Endothelial cell of umbilical vein (primary cell): ENCODE results near the gene GLYATL1B. TPM values are rescaled to one million over a fixed set of nuclear protein-coding genes. Genes with fewer than 3 reads are reported as not detected.

Source experiments
- BruUV-seq: library from RNA; stranded (reverse); fragments of 400-500 nt; replicated peaks from 2 replicates; lab custom pipeline; 2021; lab: Mats Ljungman, UMichigan
- CTCF ChIA-PET: fragments of 300-600, 350-600 bp; sonication (Branson Sonifier 250); formaldehyde crosslinking; loops from one replicate; lab custom pipeline; 2021; ENCODE audit warnings: antibody characterized with exemption, inconsistent platforms; lab: Charles Lee
- POLR2A ChIA-PET: fragments of 300-600, 350-600 bp; sonication (Branson Sonifier 250); formaldehyde crosslinking; loops from one replicate; lab custom pipeline; 2021; ENCODE audit warnings: antibody characterized with exemption, inconsistent platforms; lab: Charles Lee
- DNase-seq: peaks from one replicate; pipeline ENCODE4 v3.0.0-alpha.2; 2011; ENCODE audit warnings: low read depth, low spot score
- FAIRE-seq: peaks from 2 replicates; lab custom pipeline; 2011; peaks lifted over from hg19 to GRCh38; lab: Jason Lieb, UNC
- H2AFZ ChIP-seq: 2 replicates; pipeline ENCODE4 v1.6.0; 2012; ENCODE audit warnings: low read depth, low read length, control low read depth, inconsistent platforms
- H3K27ac ChIP-seq: 2 replicates; pipeline ENCODE4 v1.5.1; 2011; ENCODE audit warnings: low read depth, mild to moderate bottlenecking, control low read depth, low read length, moderate library complexity; ENCODE audit not compliant: insufficient read depth
- H3K27me3 ChIP-seq, 2 experiments: 2 replicates each; pipeline versions ENCODE4 v1.6.0 to v1.6.1; 2011; ENCODE audit warnings: low read length in 2 of 2, mixed read lengths in 1 of 2; ENCODE audit not compliant: control insufficient read depth in 2 of 2, insufficient read depth in 2 of 2
- H3K36me3 ChIP-seq, 2 experiments: 2 replicates in 1 of 2; 3 replicates in 1 of 2; pipeline ENCODE4 v1.5.1; 2011; ENCODE audit warnings: low read length in 2 of 2, mild to moderate bottlenecking in 1 of 2, moderate library complexity in 1 of 2; ENCODE audit not compliant: control insufficient read depth in 2 of 2, insufficient read depth in 2 of 2; ENCODE audit errors: extremely low read depth in 1 of 2
- H3K4me1 ChIP-seq: 3 replicates; pipeline ENCODE4 v1.5.1; 2011; ENCODE audit warnings: mild to moderate bottlenecking, low read length; ENCODE audit not compliant: control insufficient read depth, insufficient read depth; ENCODE audit errors: extremely low read depth
- H3K4me2 ChIP-seq: 2 replicates; pipeline ENCODE4 v1.6.1; 2011; ENCODE audit warnings: low read length, control low read depth, mixed read lengths; ENCODE audit not compliant: insufficient read depth
- H3K4me3 ChIP-seq, 3 experiments: fragments of 200-600 bp in 1 of 3; sonication (generic), shearing (Covaris generic) in 1 of 3; replicated peaks in 1 of 3; 2 replicates each; pipeline ENCODE4 v1.5.1; 2011 to 2016; ENCODE audit warnings: control low read depth in 3 of 3, low read length in 3 of 3, mild to moderate bottlenecking in 2 of 3, inconsistent platforms in 1 of 3, low read depth in 1 of 3, moderate library complexity in 1 of 3; ENCODE audit not compliant: insufficient read depth in 1 of 3
- H3K79me2 ChIP-seq: 2 replicates; pipeline ENCODE4 v1.6.0; 2012; ENCODE audit warnings: low read length, inconsistent platforms; ENCODE audit not compliant: control insufficient read depth, insufficient read depth
- H3K9ac ChIP-seq: replicated peaks from 2 replicates; pipeline ENCODE3; 2011; ENCODE audit warnings: low read length, control low read depth; ENCODE audit not compliant: insufficient read depth; ENCODE audit errors: extremely low read depth
- H3K9me1 ChIP-seq: replicated peaks from 3 replicates; pipeline ENCODE4 v1.6.0; 2011; ENCODE audit warnings: mild to moderate bottlenecking, low read length; ENCODE audit not compliant: control insufficient read depth, insufficient read depth; ENCODE audit errors: extremely low read depth
- H3K9me3 ChIP-seq: replicated peaks from 2 replicates; pipeline ENCODE4 v1.5.1; 2012; ENCODE audit warnings: low read length, inconsistent platforms; ENCODE audit not compliant: control insufficient read depth, insufficient read depth
- H4K20me1 ChIP-seq: replicated peaks from 2 replicates; pipeline ENCODE3; 2011; ENCODE audit warnings: mild to moderate bottlenecking, low read length; ENCODE audit not compliant: control insufficient read depth, insufficient read depth; ENCODE audit errors: extremely low read depth
- EZH2 ChIP-seq: IDR thresholded peaks from 2 replicates; pipeline ENCODE4 v1.6.1; 2012; ENCODE audit warnings: borderline replicate concordance, low read depth, mild to moderate bottlenecking, moderate library complexity, low read length, inconsistent platforms; ENCODE audit not compliant: severe bottlenecking
- FOS ChIP-seq: IDR thresholded peaks from 2 replicates; pipeline ENCODE4 v1.6.1; 2011; ENCODE audit warnings: mild to moderate bottlenecking, low read length, moderate library complexity, borderline replicate concordance; ENCODE audit not compliant: insufficient read depth
- GATA2 ChIP-seq: IDR thresholded peaks from 2 replicates; pipeline ENCODE4 v1.7.0; 2011; ENCODE audit warnings: low read depth, mild to moderate bottlenecking, moderate library complexity, mixed read lengths, low read length; ENCODE audit not compliant: insufficient read length, insufficient read depth
- JUN ChIP-seq: IDR thresholded peaks from 2 replicates; pipeline ENCODE4 v1.6.1; 2011; ENCODE audit warnings: borderline replicate concordance, low read depth; ENCODE audit not compliant: insufficient read length, insufficient read depth
- MYC ChIP-seq: IDR thresholded peaks from one replicate; pipeline ENCODE4 v1.6.1; 2011; ENCODE audit warnings: mild to moderate bottlenecking, low read depth, low read length
- POLR2A ChIP-seq: IDR thresholded peaks from 2 replicates; pipeline ENCODE4 v1.6.1; 2012; ENCODE audit warnings: low read depth, mild to moderate bottlenecking, control low read depth, low read length
- POLR2AphosphoS5 ChIP-seq: IDR thresholded peaks from 2 replicates; pipeline ENCODE4 v1.6.1; 2012; ENCODE audit warnings: low read depth, mild to moderate bottlenecking, control low read depth, low read length, moderate library complexity; ENCODE audit not compliant: insufficient read depth
- dilution Hi-C: fragments of 300-500 bp; cut with MboI; formaldehyde crosslinking; loops from one replicate; pipeline ENCODE4 v1.15.0; 2019; ENCODE audit warnings: low sequenced_read_pairs; ENCODE audit not compliant: extremely low pct_ligation_motif_present
- intact Hi-C: fragments of 100-400 bp; cut with micrococcal nuclease; formaldehyde crosslinking; loops from one replicate; pipeline ENCODE4 v1.10.0; 2022
- polyA plus RNA-seq, 4 experiments: library from polyadenylated mRNA; depleted of rRNA in 3 of 4; stranded (reverse) in 3 of 4; unstranded in 1 of 4; fragments of >200 nt; gene quantifications; 2 replicates each; pipeline versions ENCODE4 v1.2.1 to v1.2.3, GENCODE V29; 2011 to 2012; ENCODE audit warnings: missing spikeins in 1 of 4
- total RNA-seq: library from RNA; stranded (reverse); gene quantifications from 2 replicates; pipeline ENCODE4 v1.2.3, GENCODE V29; 2021
- TF ChIP-seq, protein P1 (sequence below), 2 donors: IDR thresholded peaks; 1 replicate in 1 of 2; 2 replicates in 1 of 2; pipeline ENCODE4 v1.5.1; 2011; ENCODE audit warnings: low read length in 2 of 2, mild to moderate bottlenecking in 2 of 2, moderate library complexity in 2 of 2, control low read depth in 1 of 2, inconsistent platforms in 1 of 2, low read depth in 1 of 2; ENCODE audit not compliant: insufficient read depth in 1 of 2; ENCODE audit errors: extremely low read depth in 1 of 2
- TF ChIP-seq, protein P2 (sequence below): IDR thresholded peaks from 2 replicates; pipeline ENCODE4 v1.6.1; 2011; ENCODE audit not compliant: insufficient read depth, insufficient read length

GLYATL1B gene
- total and polyA plus RNA-seq, 2 donors (not counting 3 experiments of a cell fraction or from before 2014, with no cell fraction given) = not detected

DNA sequence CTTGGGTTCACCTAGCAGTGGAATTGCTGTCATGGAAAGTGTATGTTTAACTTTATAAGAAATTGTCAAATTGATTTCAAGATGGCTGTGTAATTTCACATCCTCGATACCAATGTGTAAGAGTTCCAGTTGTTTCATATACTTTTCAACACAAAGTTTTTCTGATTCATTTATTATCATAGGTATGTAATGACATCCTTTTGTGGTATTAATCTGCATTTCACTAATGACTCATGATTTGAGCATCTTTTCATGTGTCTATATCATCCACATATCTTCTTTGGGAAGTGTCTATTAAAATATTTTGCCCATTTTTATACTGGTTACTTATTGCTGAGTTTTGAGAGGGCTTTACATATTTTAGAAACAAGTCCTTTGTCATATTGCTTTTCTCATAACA is 17.0 kb upstream of the GLYATL1B start:
- no peaks in the 10 kb centered on the region for H3K79me2 ChIP-seq
- H3K9me1 ChIP-seq = no peaks in the 10 kb centered on the region
- H3K4me2 ChIP-seq = no peak overlapping the region
- intact Hi-C loops (no loop called here), dilution Hi-C loops (no loop called here)
- ChIA-PET CTCF (no interaction called here), POLR2A (no interaction called here)
- no peak overlapping the region for H3K4me3 ChIP-seq
- H3K27me3 ChIP-seq = peaks cover 4 to 11% of the 10 kb centered on the region in 2 experiments
- no peak overlapping the region for H3K27ac ChIP-seq
- FAIRE-seq (no peak), DNase-seq (no peak)
- H3K9ac ChIP-seq = no peak overlapping the region
- no peaks in the 10 kb centered on the region for H3K9me3 ChIP-seq
- TF ChIP-seq, protein P1, sequence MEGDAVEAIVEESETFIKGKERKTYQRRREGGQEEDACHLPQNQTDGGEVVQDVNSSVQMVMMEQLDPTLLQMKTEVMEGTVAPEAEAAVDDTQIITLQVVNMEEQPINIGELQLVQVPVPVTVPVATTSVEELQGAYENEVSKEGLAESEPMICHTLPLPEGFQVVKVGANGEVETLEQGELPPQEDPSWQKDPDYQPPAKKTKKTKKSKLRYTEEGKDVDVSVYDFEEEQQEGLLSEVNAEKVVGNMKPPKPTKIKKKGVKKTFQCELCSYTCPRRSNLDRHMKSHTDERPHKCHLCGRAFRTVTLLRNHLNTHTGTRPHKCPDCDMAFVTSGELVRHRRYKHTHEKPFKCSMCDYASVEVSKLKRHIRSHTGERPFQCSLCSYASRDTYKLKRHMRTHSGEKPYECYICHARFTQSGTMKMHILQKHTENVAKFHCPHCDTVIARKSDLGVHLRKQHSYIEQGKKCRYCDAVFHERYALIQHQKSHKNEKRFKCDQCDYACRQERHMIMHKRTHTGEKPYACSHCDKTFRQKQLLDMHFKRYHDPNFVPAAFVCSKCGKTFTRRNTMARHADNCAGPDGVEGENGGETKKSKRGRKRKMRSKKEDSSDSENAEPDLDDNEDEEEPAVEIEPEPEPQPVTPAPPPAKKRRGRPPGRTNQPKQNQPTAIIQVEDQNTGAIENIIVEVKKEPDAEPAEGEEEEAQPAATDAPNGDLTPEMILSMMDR (IDR thresholded peaks at IDR 0.05; ENCODE audit: extremely low read depth in 1 of 2, insufficient read depth in 1 of 2, low read depth in 1 of 2, low read length in 2 of 2) = no peak
- TF ChIP-seq FOS (no peak), EZH2 (no peak), POLR2AphosphoS5 (no peak), MYC (no peak), JUN (no peak), GATA2 (no peak), POLR2A (no peak)
- TF ChIP-seq, protein P2, sequence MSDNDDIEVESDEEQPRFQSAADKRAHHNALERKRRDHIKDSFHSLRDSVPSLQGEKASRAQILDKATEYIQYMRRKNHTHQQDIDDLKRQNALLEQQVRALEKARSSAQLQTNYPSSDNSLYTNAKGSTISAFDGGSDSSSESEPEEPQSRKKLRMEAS = no peak
- no peaks in the 10 kb centered on the region for H3K36me3 ChIP-seq
- no peaks in the 10 kb centered on the region for H4K20me1 ChIP-seq
- no TSS peak for BruUV-seq
- H2AFZ ChIP-seq = no peak overlapping the region
- no peaks in the 10 kb centered on the region for H3K4me1 ChIP-seq
